Loucy (cell line): ENCODE data around the gene TMEM163.

ENCODE experiments used
- CTCF ChIP-seq: fragments of 200-600 bp; sonication (generic); conservative IDR thresholded peaks from 2 replicates; pipeline ENCODE4 v1.5.1; 2014; ENCODE audit warnings: mild to moderate bottlenecking, antibody characterized with exemption, low read length
- EZH2phosphoT487 ChIP-seq: fragments of 200-600 bp; IDR thresholded peaks from 2 replicates; pipeline ENCODE4 v1.6.1; 2018; ENCODE audit warnings: antibody characterized with exemption, mild to moderate bottlenecking, moderate library complexity, borderline replicate concordance

- TF ChIP-seq CTCF (peak; percentile 64), EZH2phosphoT487 (no peak)
Measured at GRCh38 chr2:134466141-134466540, 252.7 kb downstream of the TMEM163 start.
